NCI-H187 treated with DMSO at 0.1 percent for 48 hours (cell line): ENCODE results near the gene ZBTB7C.

ENCODE experiments used
- DNase-seq: peaks from one replicate; lab custom pipeline; 2025; lab: John Stamatoyannopoulos, UW

The ZBTB7C gene

DNA sequence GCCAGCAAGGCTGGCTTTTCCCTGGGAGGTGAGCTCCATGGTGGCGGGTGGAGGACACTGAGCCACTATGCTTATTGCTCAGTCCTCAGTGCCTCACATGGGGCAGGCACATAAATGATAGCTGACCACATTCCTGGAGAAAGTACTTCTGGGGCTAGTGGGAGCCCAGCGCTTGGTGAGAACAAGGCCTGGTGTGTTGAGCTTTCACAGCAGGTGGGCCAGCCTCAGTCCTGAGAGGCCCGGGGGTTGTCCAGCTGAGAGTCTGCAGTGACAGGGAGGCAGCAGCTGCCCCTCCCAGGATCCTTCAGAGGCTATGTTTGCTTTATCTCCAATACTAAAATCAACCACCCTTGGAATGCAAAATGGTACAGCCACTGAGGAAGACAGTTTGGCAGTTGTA is 217.7 kb downstream of the ZBTB7C start:
- no peak for DNase-seq

DNA sequence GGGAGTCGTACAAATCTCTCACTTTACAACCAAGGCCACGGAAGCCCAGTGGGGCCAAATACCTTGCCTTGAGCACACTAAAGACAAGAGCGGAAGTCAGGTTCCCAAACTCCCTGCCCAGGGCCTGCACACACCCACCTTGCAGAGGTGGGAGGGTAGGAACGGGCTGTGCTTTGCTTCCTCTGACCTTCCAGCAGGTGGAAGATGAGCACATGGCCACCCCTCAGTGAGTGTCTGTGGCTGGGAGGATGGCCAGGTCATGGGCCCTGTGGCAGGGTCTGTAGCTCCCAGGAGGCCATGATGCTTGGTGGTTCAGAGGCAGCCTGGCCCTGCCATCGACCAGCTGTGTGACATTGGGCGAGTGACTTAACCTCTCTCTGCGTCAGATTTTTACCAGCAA is 218.2 kb downstream of the ZBTB7C start:
- no peak for DNase-seq

DNA sequence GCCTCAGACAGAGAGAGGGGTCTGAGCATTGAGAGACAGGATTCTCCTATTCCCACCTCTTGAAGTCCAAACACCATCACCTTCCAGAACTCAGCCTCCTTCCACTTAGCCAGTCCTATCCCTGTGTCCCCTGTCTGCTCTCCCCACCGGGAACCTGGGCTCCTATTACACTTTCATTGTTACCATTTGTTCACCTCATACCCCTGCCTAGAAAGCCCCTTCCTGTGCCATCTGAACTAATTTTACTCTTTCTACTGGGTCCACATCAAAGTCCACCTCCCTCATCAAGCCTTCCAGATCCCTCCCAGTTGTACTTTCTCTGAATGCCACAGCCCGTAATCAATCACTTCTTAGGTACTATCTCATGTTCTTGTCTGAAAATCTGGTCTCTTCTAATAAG is 220.6 kb downstream of the ZBTB7C start:
- DNase-seq, result no peak

DNA sequence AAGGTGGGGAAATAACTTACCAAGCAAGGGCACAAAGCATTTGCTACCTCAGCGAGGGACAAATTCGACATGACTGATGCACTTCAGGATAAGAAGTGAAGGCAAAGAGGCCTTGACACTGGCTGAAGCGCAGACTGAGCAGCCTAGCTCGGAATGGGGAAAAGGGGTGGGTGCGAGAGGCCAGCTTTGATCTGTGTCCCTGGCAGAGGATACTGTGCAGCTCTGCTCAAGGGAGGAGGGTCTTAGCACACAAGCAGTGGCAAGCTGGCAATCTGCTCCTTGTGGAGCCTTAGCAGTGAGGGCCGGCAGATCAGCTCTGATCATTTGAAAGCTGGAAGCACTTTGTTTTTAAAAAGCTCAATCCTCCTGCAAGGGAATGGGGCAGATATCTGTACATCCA is 222.3 kb downstream of the ZBTB7C start:
- no peak for DNase-seq

- DNase-seq, result no peak
Observed at GRCh38 chr18:48186131-48186766, 222.9 kb downstream of the ZBTB7C start.

DNA sequence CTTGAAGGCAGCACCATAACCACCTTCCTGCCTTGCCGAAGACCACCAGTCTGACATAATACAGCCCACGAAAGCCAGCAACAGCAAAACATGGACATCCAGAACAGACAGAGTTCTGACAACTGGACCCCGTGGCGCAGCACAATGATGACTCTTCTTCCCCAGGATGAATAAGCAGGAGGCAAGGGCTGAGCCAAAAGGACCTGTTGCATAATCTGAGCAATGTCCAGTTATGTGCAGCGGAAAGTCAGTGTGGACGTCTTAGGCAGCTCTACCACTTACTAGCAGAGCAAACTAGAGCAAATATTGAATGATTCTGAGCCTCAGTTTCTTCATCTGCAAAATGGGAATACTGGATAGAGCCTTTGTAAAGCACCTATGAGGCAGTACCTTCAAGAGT is 225.1 kb downstream of the ZBTB7C start:
- no peak for DNase-seq

DNA sequence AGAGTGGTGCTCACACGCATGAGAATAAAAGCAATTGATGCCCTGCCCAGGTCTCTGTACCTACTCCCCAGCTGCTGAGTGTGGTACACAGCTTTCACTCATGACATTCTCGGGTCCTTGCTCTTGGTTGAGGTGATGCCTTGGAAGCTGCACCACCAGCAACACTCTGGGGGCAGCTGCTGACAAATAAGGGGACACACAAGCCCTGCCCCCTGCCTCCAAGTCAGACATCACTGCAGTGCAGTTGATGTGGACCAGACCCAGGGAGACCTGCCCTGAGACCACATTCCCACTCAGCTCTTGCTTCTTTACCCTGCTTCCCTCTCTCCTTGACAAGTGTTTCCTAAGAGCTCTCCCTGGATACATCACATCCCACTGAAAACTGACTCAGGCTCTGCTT is 225.6 kb downstream of the ZBTB7C start:
- no peak for DNase-seq

- DNase-seq, result no peak
Observed at GRCh38 chr18:48182779-48183178, 226.4 kb downstream of the ZBTB7C start.

DNA sequence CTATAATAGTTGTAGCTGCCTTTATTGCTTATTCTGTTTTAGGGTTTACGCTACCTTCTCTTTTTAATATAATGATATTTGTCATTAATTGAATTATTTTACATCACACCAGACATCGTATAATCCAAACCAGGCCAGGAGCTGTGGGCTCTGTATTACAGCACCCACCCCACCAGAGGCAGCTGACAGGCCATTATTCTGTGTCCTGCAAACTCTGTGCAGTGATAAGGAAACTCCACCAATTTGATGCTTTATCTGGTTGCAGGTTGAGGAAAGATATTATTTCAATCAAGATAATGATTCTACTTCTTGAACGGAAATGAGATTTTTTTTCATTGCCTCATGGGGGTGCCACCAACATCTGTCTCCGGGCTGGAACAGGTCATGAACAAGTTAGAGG is 227.3 kb downstream of the ZBTB7C start:
- DNase-seq, result no peak

DNA sequence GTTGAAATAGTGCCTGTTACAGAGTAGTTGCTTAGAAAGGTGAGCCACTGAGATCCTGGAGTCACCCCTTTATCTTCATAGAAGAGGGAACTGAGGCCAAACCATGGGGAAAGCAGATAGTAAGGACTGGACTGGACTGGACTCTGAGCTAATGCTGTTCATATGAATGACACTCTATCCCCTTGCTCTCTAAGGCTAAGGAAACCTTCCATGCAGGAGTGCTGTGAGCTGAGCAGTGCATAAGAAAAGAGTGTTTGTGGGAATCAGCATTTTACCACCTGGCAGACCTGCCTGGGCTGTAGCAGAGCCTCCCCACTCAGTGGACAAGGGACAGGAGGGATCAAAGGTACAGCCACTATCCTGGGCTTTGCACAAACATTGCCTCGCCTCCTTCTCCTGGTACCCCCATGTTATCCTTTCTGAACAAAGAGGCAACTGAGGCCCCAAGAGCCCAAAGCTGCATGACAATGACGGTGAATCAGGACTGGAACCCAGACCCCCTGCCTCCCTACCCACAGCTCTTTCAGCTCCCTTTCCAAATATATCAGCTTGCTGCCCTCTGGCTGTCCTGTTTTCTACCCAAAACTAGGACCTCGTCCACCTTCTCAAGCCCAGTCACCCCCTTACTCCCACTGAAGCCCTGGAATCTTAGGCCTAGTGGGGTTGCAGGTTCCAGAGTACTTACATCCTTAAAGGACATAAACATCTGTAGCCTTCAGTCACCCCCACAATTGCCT is 227.9 kb downstream of the ZBTB7C start:
- no peak for DNase-seq

DNA sequence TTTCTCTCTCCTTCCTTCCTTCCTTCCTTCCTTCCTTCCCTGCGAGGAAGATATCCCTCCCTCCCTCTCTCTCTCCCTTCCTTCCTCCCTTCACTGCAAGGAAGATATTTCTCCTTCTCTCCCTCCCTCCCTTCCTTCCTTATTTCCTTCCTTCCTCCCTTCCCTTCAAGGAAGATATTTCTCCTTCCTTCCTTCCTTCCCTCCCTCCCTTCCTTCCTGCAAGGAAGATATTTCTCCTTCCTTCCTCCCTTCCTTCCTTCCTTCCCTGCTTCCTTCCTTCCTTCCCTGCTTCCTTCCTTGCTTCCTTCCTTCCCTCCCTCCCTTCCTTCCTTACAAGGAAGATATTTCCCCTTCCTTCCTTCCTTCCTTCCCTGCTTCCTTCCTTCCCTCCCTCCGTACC is 229.5 kb downstream of the ZBTB7C start:
- no peak for DNase-seq

DNA sequence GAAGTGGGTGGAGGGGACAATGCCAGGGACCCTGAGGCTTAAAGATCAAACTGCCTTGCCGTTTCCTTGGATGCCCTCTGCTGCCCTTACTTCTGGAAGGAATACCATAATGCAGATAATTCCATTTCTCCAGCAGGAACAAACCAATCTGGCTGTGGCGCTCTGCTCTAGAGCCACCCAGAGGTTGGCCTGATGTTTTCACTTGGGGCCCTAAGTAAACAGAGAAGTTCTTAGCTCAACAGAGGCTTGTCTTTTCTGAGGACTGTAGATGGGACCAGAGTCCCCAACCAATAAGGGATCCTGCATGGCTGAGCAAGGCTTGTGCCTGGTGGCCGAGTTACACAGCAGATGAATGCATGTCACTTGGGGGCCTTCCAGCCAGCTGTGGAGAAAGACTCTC is 230.2 kb downstream of the ZBTB7C start:
- DNase-seq, result no peak

DNA sequence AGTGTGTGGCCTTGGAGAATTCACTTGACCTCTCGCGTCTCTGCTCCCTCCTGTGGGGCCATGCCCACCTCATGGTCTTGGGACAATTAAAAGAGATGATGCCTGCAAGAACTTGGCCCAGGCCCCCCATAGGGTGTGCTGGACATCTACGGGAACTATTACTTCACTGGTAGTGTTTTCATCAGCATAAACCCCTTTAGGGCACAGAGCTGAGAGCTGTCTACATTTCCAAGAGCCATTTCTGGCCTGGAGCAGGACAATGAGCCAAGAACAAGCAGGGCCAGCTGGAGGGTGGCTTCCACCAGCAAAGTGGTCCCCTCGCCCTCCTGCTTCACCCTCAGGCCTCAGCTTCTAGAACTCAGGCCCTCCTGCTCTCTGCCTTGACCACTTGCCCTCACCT is 232.3 kb downstream of the ZBTB7C start:
- no peak for DNase-seq

DNA sequence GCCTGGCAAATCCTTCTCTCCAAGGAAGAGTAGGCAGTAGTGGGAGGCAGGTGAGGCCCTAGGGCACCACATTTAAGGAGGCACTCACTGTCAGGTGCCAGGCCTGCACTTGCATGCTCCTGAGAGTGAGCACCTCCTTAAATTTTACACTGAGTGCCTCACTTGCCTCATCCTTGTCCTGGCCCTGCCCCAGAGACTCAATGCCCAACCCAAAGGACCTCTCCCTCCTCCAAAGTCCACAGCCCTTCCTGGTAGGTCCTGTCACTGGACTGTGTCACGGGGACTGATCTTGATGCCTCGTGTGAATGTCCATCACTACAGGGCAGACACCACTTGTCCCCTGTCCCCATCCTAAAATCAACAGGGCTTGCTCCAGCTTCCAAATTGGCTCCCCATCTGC is 235.6 kb downstream of the ZBTB7C start:
- no peak for DNase-seq

GRCh38 chr18:48172226-48173006 is 236.8 kb downstream of the ZBTB7C start:
- no peak for DNase-seq

DNA sequence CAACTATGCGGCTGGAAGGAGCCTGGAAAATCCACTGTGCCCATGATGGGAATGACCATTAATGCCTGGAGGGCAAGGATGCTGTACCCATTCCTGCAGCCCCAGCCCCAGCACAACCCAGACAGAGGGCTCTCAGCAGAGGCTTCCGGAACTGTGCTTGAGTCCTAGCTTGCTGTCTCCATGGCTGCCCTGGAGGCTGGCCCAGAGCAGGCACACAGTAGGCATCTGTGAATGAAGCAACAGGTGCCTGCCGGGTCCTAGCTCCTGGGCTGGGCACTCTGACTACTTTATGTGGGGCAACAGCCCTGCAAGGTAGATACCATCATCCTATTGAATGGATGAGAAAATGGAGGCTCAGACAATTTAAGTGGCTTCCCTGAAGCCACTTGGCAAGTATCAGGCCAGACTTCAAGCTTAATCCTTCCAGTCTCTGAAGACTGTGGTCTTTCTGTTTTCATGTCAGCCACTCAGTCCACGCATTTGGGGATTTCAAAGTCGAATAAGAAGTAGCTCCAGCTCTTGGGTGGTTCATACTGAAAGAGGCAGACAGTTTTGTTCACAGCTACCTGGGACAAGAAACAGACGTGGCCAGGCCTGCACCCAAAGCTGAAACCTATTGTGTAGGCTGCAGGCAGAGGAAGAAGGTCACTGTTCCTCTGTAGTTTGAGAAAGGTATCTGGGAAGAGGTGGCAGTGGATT is 237.5 kb downstream of the ZBTB7C start:
- DNase-seq, result no peak

GRCh38 chr18:48170651-48171050 is 238.5 kb downstream of the ZBTB7C start:
- DNase-seq, result no peak

GRCh38 chr18:48168861-48169260 is 240.3 kb downstream of the ZBTB7C start:
- no peak for DNase-seq

DNA sequence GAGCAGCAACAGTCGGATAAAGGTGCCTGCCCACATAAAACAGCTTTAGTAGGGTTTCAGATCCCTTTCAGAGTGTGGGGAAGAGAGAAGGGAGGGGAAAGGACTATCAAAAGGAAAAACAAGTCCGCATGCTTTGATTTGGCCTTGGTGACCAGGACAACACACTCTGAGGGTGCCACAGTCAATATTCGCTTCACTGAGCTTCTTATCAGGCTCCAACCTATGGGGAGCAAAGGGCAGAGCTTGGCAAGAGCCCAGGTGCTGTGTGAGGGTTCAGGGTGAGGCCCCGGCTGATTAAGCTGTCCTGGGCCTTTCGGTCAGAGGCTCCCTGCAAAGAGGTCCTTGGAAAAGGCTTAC is 241.3 kb downstream of the ZBTB7C start:
- no peak for DNase-seq

- DNase-seq, result no peak
Observed at GRCh38 chr18:48166336-48166875, 242.8 kb downstream of the ZBTB7C start.

- DNase-seq, result no peak
Observed at GRCh38 chr18:48165111-48165866, 243.9 kb downstream of the ZBTB7C start.

DNA sequence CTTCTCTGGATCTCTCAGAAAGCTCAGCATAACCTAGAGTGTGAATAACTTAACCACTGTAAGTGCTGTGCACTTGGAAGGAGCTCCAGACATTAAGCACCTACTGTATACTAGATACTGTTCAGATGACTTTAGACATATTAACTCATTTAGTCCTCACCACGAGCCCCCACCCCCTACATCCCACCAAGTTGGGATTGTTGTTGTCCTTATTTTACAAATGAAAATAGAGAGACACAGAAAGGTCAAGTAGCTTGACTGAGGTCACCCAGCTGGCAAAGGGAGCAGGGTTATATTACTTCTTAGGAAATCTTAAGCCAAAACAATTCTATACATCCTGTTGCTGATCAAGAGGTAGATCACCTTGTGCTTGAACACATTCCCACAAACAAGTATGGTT is 244.5 kb downstream of the ZBTB7C start:
- no peak for DNase-seq
